DMS114 treated with DMSO at 0.1 percent for 48 hours (cell line): Measurements from ENCODE around the gene PALS1.

ENCODE experiments used
- DNase-seq: peaks from one replicate; lab custom pipeline; 2025; ENCODE audit not compliant: unreplicated experiment; lab: John Stamatoyannopoulos, UW

The PALS1 gene

GRCh38 chr14:67241411-67242167 is at the start of gene PALS1:
TSS of gene PALS1 (plus strand) at chr14:67241435. CDS start at chr14:67279171, 37,736 bp downstream.
- peak; percentile 47 for DNase-seq

- DNase-seq: no peak
Observed at GRCh38 chr14:67191768-67192290, 49.4 kb upstream of the PALS1 start.

GRCh38 chr14:67192366-67192765 is 48.9 kb upstream of the PALS1 start:
- no peak for DNase-seq

GRCh38 chr14:67195279-67195678 is 46.0 kb upstream of the PALS1 start:
- no peak for DNase-seq

GRCh38 chr14:67199016-67199415 is 42.2 kb upstream of the PALS1 start:
- DNase-seq: no peak

GRCh38 chr14:67207810-67208209 is 33.4 kb upstream of the PALS1 start:
- no peak for DNase-seq

- no peak for DNase-seq
Observed at GRCh38 chr14:67218126-67218525, 23.1 kb upstream of the PALS1 start.

GRCh38 chr14:67221248-67221981 is 19.8 kb upstream of the PALS1 start:
- no peak for DNase-seq

GRCh38 chr14:67221982-67222328 is 19.3 kb upstream of the PALS1 start:
- DNase-seq: no peak

GRCh38 chr14:67225523-67225922 is 15.7 kb upstream of the PALS1 start:
- DNase-seq: no peak

GRCh38 chr14:67228325-67228984 is 12.8 kb upstream of the PALS1 start:
- DNase-seq: no peak

GRCh38 chr14:67232066-67232465 is 9.2 kb upstream of the PALS1 start:
- DNase-seq: no peak

- no peak for DNase-seq
Observed at GRCh38 chr14:67232621-67233020, 8.6 kb upstream of the PALS1 start.

GRCh38 chr14:67237591-67237990 is 3.6 kb upstream of the PALS1 start:
- DNase-seq: no peak

GRCh38 chr14:67239582-67239981 is 1.7 kb upstream of the PALS1 start:
- no peak for DNase-seq

- no peak for DNase-seq
Observed at GRCh38 chr14:67240168-67240932, 885 bp upstream of the PALS1 start.

GRCh38 chr14:67240978-67241410 is 241 bp upstream of the PALS1 start:
- peak; percentile 90 for DNase-seq

- no peak for DNase-seq
Observed at GRCh38 chr14:67242168-67242420, 859 bp downstream of the PALS1 start.

- DNase-seq: no peak
Observed at GRCh38 chr14:67245104-67245503, 3.9 kb downstream of the PALS1 start.

GRCh38 chr14:67251573-67252226 is 10.5 kb downstream of the PALS1 start:
- DNase-seq: no peak
